MM.1S (cell line): Measurements from ENCODE around the gene ZBTB7A.

Experiments
- EZH2 ChIP-seq: fragments of 300-600 bp; sonication (generic); optimal IDR thresholded peaks from 2 replicates; pipeline ENCODE3; 2017; ENCODE audit warnings: low read depth, mild to moderate bottlenecking, antibody characterized with exemption, low read length, mixed read lengths
- TF ChIP-seq, protein P1 (sequence below): fragments of 300-600 bp; sonication (generic); IDR thresholded peaks from 2 replicates; pipeline ENCODE4 v1.5.1; 2016; ENCODE audit warnings: antibody characterized with exemption, low read length, mixed read lengths

DNA sequence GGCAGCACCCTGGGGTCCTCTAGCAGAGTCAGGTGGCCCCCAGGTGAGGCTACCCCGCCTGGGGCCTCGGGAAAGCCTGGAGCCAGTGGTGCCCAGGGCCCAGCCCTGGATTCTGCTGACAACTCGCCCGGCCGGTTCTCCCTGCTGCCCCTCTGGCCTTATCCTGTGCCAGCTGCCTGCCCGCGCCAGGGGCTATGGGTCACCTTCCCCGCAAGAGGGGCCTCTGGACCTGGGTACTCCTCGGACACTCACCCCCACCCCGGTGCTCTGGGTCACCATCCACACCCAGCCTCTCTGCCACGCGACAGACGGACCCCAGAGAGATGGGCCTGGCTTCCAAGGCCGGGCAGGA, 24.0 kb downstream of the ZBTB7A start:
- TF ChIP-seq EZH2 = no peak
- TF ChIP-seq, protein P1, sequence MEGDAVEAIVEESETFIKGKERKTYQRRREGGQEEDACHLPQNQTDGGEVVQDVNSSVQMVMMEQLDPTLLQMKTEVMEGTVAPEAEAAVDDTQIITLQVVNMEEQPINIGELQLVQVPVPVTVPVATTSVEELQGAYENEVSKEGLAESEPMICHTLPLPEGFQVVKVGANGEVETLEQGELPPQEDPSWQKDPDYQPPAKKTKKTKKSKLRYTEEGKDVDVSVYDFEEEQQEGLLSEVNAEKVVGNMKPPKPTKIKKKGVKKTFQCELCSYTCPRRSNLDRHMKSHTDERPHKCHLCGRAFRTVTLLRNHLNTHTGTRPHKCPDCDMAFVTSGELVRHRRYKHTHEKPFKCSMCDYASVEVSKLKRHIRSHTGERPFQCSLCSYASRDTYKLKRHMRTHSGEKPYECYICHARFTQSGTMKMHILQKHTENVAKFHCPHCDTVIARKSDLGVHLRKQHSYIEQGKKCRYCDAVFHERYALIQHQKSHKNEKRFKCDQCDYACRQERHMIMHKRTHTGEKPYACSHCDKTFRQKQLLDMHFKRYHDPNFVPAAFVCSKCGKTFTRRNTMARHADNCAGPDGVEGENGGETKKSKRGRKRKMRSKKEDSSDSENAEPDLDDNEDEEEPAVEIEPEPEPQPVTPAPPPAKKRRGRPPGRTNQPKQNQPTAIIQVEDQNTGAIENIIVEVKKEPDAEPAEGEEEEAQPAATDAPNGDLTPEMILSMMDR = no peak
